Activated CD4-positive, alpha-beta T cell treated with anti-CD3 and anti-CD28 coated beads, Interleukin-2, amount 50 U/mL, for 1 hour (primary cell): ENCODE data around the gene OR5M8.

Experiments
- DNase-seq: peaks from one replicate; pipeline ENCODE4 v3.0.0-alpha.2; 2020

Gene OR5M8

GRCh38 chr11:56491270-56491669 is at the start of gene OR5M8:
TSS of gene OR5M8 (minus strand) at chr11:56491370. CDS start at chr11:56491370, 0 bp downstream.
- no peak for DNase-seq

- no peak for DNase-seq
These were observed 42.0 kb upstream of the OR5M8 start for GRCh38 chr11:56533054-56533740.

- DNase-seq = no peak
These were observed 40.7 kb upstream of the OR5M8 start for GRCh38 chr11:56531856-56532255.

GRCh38 chr11:56522008-56522407 is 30.8 kb upstream of the OR5M8 start:
- DNase-seq = no peak

GRCh38 chr11:56513280-56513679 is 22.1 kb upstream of the OR5M8 start:
- DNase-seq = no peak

GRCh38 chr11:56509439-56509838 is 18.3 kb upstream of the OR5M8 start:
- DNase-seq = no peak

GRCh38 chr11:56497010-56497409 is 5.8 kb upstream of the OR5M8 start:
- no peak for DNase-seq

- no peak for DNase-seq
These were observed 3.9 kb upstream of the OR5M8 start for GRCh38 chr11:56495117-56495516.

- no peak for DNase-seq
These were observed 4.4 kb downstream of the OR5M8 start for GRCh38 chr11:56486801-56487200.

- DNase-seq = no peak
These were observed 16.4 kb downstream of the OR5M8 start for GRCh38 chr11:56474729-56475235.

GRCh38 chr11:56473252-56473651 is 17.9 kb downstream of the OR5M8 start, which contains the start of gene OR5M3:
TSS of gene OR5M3 (minus strand) at chr11:56473352. CDS start at chr11:56470497, 2,855 bp downstream.
- DNase-seq = no peak

GRCh38 chr11:56457076-56457475 is 34.1 kb downstream of the OR5M8 start:
- no peak for DNase-seq

- no peak for DNase-seq
These were observed 37.6 kb downstream of the OR5M8 start for GRCh38 chr11:56453521-56453920.
